HEK293T (cell line): ENCODE measurements around the gene ARHGAP23.

Source experiments
- BHLHE40 ChIP-seq: fragments of 450-650 bp; IDR thresholded peaks from 2 replicates; pipeline ENCODE4 v1.6.1; 2016; ENCODE audit warnings: mild to moderate bottlenecking, moderate library complexity, borderline replicate concordance
- CTBP1 ChIP-seq: fragments of 450-650 bp; IDR thresholded peaks from 2 replicates; pipeline ENCODE4 v1.6.1; 2016; ENCODE audit warnings: borderline replicate concordance
- ELF4 ChIP-seq: fragments of 450-650 bp; IDR thresholded peaks from 2 replicates; pipeline ENCODE4 v1.6.1; 2017; ENCODE audit warnings: antibody characterized with exemption
- FOXA1 ChIP-seq: fragments of 450-650 bp; IDR thresholded peaks from 2 replicates; pipeline ENCODE4 v1.6.1; 2016; ENCODE audit warnings: mild to moderate bottlenecking
- FOXK2 ChIP-seq: fragments of 450-650 bp; IDR thresholded peaks from 2 replicates; pipeline ENCODE4 v1.6.1; 2016; ENCODE audit warnings: mild to moderate bottlenecking
- FOXM1 ChIP-seq: fragments of 450-650 bp; IDR thresholded peaks from 2 replicates; pipeline ENCODE4 v1.6.1; 2017; ENCODE audit warnings: mild to moderate bottlenecking, borderline replicate concordance
- HDGF ChIP-seq: fragments of 450-650 bp; IDR thresholded peaks from 2 replicates; pipeline ENCODE4 v1.6.1; 2017; ENCODE audit warnings: antibody characterized with exemption, borderline replicate concordance
- L3MBTL2 ChIP-seq: fragments of 450-650 bp; conservative IDR thresholded peaks from 2 replicates; pipeline ENCODE4 v1.6.1; 2016; ENCODE audit warnings: mild to moderate bottlenecking
- NFRKB ChIP-seq: fragments of 450-650 bp; IDR thresholded peaks from 2 replicates; pipeline ENCODE4 v1.6.1; 2016; ENCODE audit warnings: mild to moderate bottlenecking, moderate library complexity
- SP1 ChIP-seq: fragments of 450-650 bp; IDR thresholded peaks from 2 replicates; pipeline ENCODE4 v1.6.1; 2017
- SUZ12 ChIP-seq: fragments of 450-650 bp; IDR thresholded peaks from 2 replicates; pipeline ENCODE4 v1.6.1; 2016; ENCODE audit warnings: mild to moderate bottlenecking
- TARDBP ChIP-seq: fragments of 450-650 bp; IDR thresholded peaks from 2 replicates; pipeline ENCODE4 v1.6.1; 2016
- ZNF384 ChIP-seq: fragments of 450-650 bp; IDR thresholded peaks from 2 replicates; pipeline ENCODE4 v1.6.1; 2016

DNA sequence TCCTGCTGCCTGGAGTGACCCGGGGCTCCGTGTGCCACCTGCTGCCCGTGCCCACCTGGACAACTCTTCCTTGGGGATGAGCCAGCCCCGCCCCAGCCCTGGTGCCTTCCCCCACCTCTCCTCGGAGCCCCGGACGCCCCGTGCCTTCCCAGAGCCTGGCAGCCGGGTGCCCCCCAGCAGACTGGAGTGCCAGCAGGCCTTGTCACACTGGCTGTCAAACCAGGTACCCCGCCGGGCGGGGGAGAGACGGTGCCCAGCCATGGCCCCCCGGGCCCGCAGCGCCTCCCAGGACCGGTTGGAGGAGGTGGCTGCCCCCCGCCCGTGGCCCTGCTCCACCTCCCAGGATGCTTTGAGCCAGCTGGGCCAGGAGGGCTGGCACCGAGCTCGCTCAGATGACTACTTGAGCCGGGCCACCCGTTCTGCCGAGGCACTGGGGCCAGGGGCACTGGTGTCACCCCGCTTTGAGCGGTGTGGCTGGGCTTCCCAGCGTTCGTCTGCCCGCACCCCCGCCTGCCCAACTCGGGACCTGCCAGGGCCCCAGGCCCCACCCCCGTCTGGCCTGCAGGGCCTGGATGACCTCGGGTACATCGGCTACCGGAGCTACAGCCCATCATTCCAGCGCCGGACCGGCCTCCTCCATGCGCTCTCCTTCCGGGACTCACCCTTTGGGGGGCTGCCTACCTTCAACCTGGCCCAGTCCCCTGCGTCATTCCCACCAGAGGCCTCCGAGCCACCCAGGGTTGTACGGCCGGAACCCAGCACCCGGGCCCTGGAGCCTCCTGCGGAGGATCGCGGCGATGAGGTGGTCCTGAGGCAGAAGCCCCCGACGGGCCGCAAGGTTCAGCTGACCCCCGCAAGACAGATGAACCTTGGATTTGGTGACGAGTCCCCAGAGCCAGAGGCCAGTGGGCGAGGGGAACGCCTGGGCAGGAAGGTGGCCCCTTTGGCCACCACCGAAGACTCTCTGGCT, 38.4 kb downstream of the ARHGAP23 start:
- TF ChIP-seq HDGF = no peak
- no peak for TF ChIP-seq SP1
- TF ChIP-seq BHLHE40 = no peak
- TF ChIP-seq CTBP1 = no peak
- no peak for TF ChIP-seq FOXA1
- no peak for TF ChIP-seq ZNF384
- no peak for TF ChIP-seq ELF4
- no peak for TF ChIP-seq TARDBP
- no peak for TF ChIP-seq SUZ12
- TF ChIP-seq NFRKB = no peak
- TF ChIP-seq FOXK2 = no peak
- no peak for TF ChIP-seq FOXM1
- no peak for TF ChIP-seq L3MBTL2
